ENCODE data around the gene LRRC18. TPM values are rescaled to one million over a fixed set of nuclear protein-coding genes. Genes with fewer than 3 reads are reported as not detected.

LRRC18 gene
- total RNA-seq, 1 donor from 2014 or later = not detected

GRCh38 chr10:48890888-48891850, 48.5 kb downstream of the LRRC18 start:
- Mint-ChIP-seq H3K36me3 (ENCODE audit: low read depth) (no peaks in the 10 kb centered on the region), H3K4me3 (ENCODE audit: unreplicated experiment) (no peak overlapping the region), H3K4me1 (ENCODE audit: low read depth) (no peaks in the 10 kb centered on the region), H3K27me3 (ENCODE audit: low read depth) (no peaks in the 10 kb centered on the region), H3K27ac (ENCODE audit: unreplicated experiment) (no peak overlapping the region), H3K9me3 (ENCODE audit: low read depth) (no peaks in the 10 kb centered on the region)
- TF ChIP-seq, protein P1, sequence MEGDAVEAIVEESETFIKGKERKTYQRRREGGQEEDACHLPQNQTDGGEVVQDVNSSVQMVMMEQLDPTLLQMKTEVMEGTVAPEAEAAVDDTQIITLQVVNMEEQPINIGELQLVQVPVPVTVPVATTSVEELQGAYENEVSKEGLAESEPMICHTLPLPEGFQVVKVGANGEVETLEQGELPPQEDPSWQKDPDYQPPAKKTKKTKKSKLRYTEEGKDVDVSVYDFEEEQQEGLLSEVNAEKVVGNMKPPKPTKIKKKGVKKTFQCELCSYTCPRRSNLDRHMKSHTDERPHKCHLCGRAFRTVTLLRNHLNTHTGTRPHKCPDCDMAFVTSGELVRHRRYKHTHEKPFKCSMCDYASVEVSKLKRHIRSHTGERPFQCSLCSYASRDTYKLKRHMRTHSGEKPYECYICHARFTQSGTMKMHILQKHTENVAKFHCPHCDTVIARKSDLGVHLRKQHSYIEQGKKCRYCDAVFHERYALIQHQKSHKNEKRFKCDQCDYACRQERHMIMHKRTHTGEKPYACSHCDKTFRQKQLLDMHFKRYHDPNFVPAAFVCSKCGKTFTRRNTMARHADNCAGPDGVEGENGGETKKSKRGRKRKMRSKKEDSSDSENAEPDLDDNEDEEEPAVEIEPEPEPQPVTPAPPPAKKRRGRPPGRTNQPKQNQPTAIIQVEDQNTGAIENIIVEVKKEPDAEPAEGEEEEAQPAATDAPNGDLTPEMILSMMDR (IDR thresholded peaks at IDR 0.05) = no peak
- DNase-seq (ENCODE audit: low spot score) = no peak

DNA sequence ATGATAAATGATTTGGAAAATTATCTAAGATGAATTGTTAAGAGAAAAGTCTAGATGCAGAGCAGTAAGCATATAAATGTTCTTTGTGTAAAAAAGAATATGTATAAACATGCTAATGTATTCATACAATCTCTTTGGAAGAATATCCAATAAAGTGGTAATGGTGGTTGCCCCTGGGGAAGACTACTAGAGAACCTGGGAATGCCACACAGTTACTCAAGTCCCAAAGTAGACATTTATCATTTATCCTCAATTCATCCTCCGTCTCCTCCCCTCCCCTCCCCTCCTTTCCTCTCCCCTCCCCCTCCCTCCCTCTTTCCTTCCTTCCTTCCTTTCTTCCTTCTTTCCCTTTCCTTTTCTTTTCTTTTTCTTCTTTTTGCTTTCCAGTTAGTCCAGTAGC, 51.7 kb downstream of the LRRC18 start:
- no peak overlapping the region for H3K4me3 Mint-ChIP-seq (ENCODE audit: unreplicated experiment)
- no peak overlapping the region for H3K27ac Mint-ChIP-seq (ENCODE audit: unreplicated experiment)
- no peaks in the 10 kb centered on the region for H3K36me3 Mint-ChIP-seq (ENCODE audit: low read depth)
- H3K9me3 Mint-ChIP-seq (ENCODE audit: low read depth) = no peaks in the 10 kb centered on the region
- peaks cover 4% of the 10 kb centered on the region for H3K27me3 Mint-ChIP-seq (ENCODE audit: low read depth)
- H3K4me1 Mint-ChIP-seq (ENCODE audit: low read depth) = no peaks in the 10 kb centered on the region
- TF ChIP-seq, protein P1 (IDR thresholded peaks at IDR 0.05) = no peak
- no peak for DNase-seq (ENCODE audit: low spot score)

DNA sequence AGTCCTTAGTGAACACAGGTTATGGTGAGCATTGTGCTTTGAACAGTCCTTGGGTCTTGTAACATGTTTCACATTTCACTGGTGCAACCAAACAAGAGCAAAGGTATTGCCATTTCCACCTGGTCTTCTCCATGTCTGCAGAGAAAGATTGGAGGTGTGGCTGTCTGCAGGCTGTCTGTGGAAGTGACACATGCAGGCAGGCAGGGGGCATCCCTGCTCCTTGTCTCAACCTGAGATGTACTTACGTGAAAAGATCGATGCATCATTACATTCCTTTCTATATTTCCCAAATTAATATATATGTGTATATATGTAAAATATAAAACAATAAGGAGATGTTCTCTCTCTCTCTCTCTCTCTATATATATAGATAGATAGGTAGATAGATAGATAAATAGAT, 54.3 kb downstream of the LRRC18 start:
- Mint-ChIP-seq H3K27ac (ENCODE audit: unreplicated experiment) (no peak overlapping the region), H3K9me3 (ENCODE audit: low read depth) (no peaks in the 10 kb centered on the region)
- no peak for DNase-seq (ENCODE audit: low spot score)

DNA sequence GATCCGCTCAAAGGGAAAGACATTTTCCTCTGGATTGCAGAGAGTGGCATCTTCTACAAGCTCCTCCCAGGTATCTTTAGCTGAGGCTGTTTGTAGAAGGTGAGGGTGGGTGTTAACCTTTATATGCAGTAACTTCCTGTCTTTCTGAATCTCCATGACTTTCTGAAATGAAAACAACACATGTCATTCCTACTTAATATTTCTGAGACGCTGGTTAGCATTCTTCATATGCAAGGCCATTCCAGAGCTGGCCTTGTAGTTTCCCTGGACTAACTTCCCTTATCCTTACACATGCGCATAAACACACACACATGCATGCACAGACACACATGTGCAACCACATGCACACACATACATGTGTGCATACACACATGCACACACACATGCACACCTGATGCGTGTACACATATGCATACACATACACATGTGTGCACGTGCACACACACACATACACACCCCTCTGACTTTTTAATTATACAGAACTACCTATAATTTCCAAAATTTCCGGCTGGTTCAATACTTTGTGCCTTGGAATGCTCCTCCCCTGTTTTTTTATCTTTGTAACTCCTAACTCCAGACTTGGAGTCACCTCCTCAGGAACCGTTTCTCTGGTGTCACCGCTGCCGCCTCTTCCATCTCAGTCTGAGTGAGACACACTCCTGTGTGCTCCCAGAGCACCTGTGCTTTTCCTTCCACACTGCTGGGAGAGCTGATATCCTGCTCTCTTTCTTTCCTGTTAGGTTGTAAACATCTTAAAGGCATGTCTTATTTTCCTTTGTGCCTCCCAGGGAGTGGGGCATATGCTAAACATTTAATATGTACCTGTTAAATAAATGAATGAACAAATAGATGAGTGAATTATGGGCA, 55.2 kb downstream of the LRRC18 start:
- Mint-ChIP-seq H3K4me1 (ENCODE audit: low read depth) (no peaks in the 10 kb centered on the region), H3K27me3 (ENCODE audit: low read depth) (peaks cover 6% of the 10 kb centered on the region), H3K27ac (ENCODE audit: unreplicated experiment) (no peak overlapping the region), H3K4me3 (ENCODE audit: unreplicated experiment) (no peak overlapping the region), H3K9me3 (ENCODE audit: low read depth) (no peaks in the 10 kb centered on the region), H3K36me3 (ENCODE audit: low read depth) (no peaks in the 10 kb centered on the region)
- TF ChIP-seq, protein P1 (IDR thresholded peaks at IDR 0.05) = no peak
- DNase-seq (ENCODE audit: low spot score) = no peak

More for the DNA sequence above, 54.3 kb downstream of the LRRC18 start:
- Mint-ChIP-seq H3K36me3 (ENCODE audit: low read depth) (no peaks in the 10 kb centered on the region), H3K4me1 (ENCODE audit: low read depth) (no peaks in the 10 kb centered on the region), H3K27me3 (ENCODE audit: low read depth) (peaks cover 6% of the 10 kb centered on the region), H3K4me3 (ENCODE audit: unreplicated experiment) (no peak overlapping the region)
- TF ChIP-seq, protein P1 (IDR thresholded peaks at IDR 0.05) = peak; percentile 46

- no peak for DNase-seq (ENCODE audit: low spot score)
- Mint-ChIP-seq H3K9me3 (ENCODE audit: low read depth) (no peaks in the 10 kb centered on the region), H3K4me1 (ENCODE audit: low read depth) (no peaks in the 10 kb centered on the region), H3K4me3 (ENCODE audit: unreplicated experiment) (no peak overlapping the region), H3K27ac (ENCODE audit: unreplicated experiment) (no peak overlapping the region), H3K36me3 (ENCODE audit: low read depth) (no peaks in the 10 kb centered on the region), H3K27me3 (ENCODE audit: low read depth) (peaks cover 6% of the 10 kb centered on the region)
- TF ChIP-seq, protein P1 (IDR thresholded peaks at IDR 0.05) = no peak
These were observed 55.9 kb downstream of the LRRC18 start for GRCh38 chr10:48883701-48884100.
